ENCODE results near the gene HDAC4. TPM values are rescaled to one million over a fixed set of nuclear protein-coding genes. Genes with fewer than 3 reads are reported as not detected.

HDAC4 gene
- total and polyA plus RNA-seq, 10 of the 15 experiments (the other 5 are each of a cell fraction or from before 2014, with no cell fraction given) = 0.22 to 15.7 (median 4.8) TPM

DNA sequence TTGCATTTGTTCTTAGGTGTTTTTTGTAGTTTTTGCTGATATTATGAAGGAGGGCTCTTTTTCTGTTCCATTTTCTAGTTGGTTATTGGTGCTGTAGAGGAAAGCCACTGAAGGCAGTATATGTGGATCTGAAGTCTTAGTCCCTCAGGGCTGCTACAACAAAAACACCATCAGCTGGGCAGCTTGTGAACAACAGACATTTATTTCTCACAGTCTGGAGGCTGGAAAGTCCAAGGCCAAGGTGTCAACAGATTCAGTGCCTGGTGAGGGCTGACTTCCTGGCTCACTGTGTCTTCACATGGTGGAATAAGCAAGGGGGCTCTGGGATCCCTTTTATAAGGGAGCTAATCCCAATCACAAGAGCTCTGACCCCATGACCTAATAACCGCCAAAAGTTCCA lies 31.4 kb upstream of the HDAC4 start:
- Histone ChIP-seq H2AFZ (ENCODE audit: control insufficient read depth, low read depth, low read length) (no peak overlapping the region), H3K27me3 (replicated peaks in 1 of 2; ENCODE audit: control insufficient read depth in 2 of 2, insufficient read depth in 2 of 2, low read length in 1 of 2) (no peaks in the 10 kb centered on the region), H3K4me3 (no peak overlapping the region), H3K9me3 (replicated peaks; ENCODE audit: control insufficient read depth, insufficient read depth, low read length) (no peaks in the 10 kb centered on the region), H3K4me2 (ENCODE audit: control insufficient read depth, insufficient read depth) (no peak overlapping the region), H3K27ac (ENCODE audit: control insufficient read depth, insufficient read depth) (no peak overlapping the region), H3K4me1 (ENCODE audit: control insufficient read depth, insufficient read depth, low read length) (no peaks in the 10 kb centered on the region), H3K9ac (ENCODE audit: control insufficient read depth, insufficient read depth, low read length) (no peak overlapping the region), H3K36me3 (ENCODE audit: control insufficient read depth in 2 of 2, insufficient read depth in 2 of 2, low read length in 1 of 2) (no peaks in the 10 kb centered on the region), H4K20me1 (ENCODE audit: control insufficient read depth, insufficient read depth) (no peaks in the 10 kb centered on the region), H3K79me2 (ENCODE audit: control insufficient read depth, insufficient read depth, low read length) (no peaks in the 10 kb centered on the region)
- POLR2A ChIA-PET = no interaction called here
- intact Hi-C loops (cut with micrococcal nuclease; ENCODE audit: unreplicated experiment) (no loop called here), in situ Hi-C loops (cut with MboI) (no loop called here)
- no peak for DNase-seq (ENCODE audit: low read depth, low spot score)
- TF ChIP-seq, protein P1, sequence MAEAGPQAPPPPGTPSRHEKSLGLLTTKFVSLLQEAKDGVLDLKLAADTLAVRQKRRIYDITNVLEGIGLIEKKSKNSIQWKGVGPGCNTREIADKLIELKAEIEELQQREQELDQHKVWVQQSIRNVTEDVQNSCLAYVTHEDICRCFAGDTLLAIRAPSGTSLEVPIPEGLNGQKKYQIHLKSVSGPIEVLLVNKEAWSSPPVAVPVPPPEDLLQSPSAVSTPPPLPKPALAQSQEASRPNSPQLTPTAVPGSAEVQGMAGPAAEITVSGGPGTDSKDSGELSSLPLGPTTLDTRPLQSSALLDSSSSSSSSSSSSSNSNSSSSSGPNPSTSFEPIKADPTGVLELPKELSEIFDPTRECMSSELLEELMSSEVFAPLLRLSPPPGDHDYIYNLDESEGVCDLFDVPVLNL (IDR thresholded peaks at IDR 0.05; ENCODE audit: low read depth, low read length) = no peak
- TF ChIP-seq MTA3 (IDR thresholded peaks at IDR 0.05; ENCODE audit: borderline replicate concordance, low read length) (no peak), STAT1 (conservative IDR thresholded peaks at IDR 0.05) (no peak), YBX1 (IDR thresholded peaks at IDR 0.05) (no peak), MEF2B (IDR thresholded peaks at IDR 0.05; ENCODE audit: partially characterized antibody, poor library complexity, severe bottlenecking) (no peak)
- TF ChIP-seq, protein P2, sequence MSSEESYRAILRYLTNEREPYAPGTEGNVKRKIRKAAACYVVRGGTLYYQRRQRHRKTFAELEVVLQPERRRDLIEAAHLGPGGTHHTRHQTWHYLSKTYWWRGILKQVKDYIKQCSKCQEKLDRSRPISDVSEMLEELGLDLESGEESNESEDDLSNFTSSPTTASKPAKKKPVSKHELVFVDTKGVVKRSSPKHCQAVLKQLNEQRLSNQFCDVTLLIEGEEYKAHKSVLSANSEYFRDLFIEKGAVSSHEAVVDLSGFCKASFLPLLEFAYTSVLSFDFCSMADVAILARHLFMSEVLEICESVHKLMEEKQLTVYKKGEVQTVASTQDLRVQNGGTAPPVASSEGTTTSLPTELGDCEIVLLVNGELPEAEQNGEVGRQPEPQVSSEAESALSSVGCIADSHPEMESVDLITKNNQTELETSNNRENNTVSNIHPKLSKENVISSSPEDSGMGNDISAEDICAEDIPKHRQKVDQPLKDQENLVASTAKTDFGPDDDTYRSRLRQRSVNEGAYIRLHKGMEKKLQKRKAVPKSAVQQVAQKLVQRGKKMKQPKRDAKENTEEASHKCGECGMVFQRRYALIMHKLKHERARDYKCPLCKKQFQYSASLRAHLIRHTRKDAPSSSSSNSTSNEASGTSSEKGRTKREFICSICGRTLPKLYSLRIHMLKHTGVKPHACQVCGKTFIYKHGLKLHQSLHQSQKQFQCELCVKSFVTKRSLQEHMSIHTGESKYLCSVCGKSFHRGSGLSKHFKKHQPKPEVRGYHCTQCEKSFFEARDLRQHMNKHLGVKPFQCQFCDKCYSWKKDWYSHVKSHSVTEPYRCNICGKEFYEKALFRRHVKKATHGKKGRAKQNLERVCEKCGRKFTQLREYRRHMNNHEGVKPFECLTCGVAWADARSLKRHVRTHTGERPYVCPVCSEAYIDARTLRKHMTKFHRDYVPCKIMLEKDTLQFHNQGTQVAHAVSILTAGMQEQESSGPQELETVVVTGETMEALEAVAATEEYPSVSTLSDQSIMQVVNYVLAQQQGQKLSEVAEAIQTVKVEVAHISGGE (CRISPR knock-in tag; IDR thresholded peaks at IDR 0.05) = no peak
- CTCF ChIA-PET = no interaction called here
- RAD21 ChIA-PET (ENCODE audit: unreplicated experiment) = no interaction called here
- SMC1A ChIA-PET (ENCODE audit: uncharacterized antibody, unreplicated experiment) = no interaction called here
- no peak for FAIRE-seq
- no peak for ATAC-seq
- no TSS peak for BruUV-seq (replicated peaks)
- 44% methylated on average over 1 of the region's 1 CpG for WGBS (ENCODE audit: insufficient coverage, insufficient replicate concordance, low lambda C conversion rate, missing lambda C conversion rate)

Measured in GM12878 (cell line).